NCI-H2196 treated with DMSO at 0.1 percent for 48 hours (cell line): ENCODE data around the gene AKAP12.
"Not testable (repeated sequence)": the region's sequence is repeated elsewhere in the genome, so short reads cannot be mapped to it uniquely, and the experiment has no call there.

Experiments
- DNase-seq: peaks from one replicate; lab custom pipeline; 2025; ENCODE audit not compliant: unreplicated experiment; lab: John Stamatoyannopoulos, UW

The AKAP12 gene

DNA sequence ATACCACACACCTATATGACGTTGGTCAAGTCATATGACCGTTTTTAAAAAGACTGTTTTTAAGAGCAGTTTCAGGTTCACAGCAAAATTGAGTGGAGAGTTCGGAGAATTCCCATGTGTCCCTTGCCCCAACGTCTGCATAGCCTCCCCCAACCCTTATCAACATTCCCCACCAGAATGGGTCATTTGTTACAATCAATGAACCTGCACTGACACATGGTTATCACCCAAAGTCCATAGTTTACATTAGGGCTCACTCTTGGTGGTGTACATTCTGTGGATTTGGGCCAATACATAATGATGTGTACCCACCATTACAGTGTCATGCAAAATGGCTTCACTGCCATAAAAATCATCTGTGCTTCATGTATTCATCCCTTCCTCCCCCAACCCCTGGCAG, 99.6 kb downstream of the AKAP12 start:
- DNase-seq: no peak

DNA sequence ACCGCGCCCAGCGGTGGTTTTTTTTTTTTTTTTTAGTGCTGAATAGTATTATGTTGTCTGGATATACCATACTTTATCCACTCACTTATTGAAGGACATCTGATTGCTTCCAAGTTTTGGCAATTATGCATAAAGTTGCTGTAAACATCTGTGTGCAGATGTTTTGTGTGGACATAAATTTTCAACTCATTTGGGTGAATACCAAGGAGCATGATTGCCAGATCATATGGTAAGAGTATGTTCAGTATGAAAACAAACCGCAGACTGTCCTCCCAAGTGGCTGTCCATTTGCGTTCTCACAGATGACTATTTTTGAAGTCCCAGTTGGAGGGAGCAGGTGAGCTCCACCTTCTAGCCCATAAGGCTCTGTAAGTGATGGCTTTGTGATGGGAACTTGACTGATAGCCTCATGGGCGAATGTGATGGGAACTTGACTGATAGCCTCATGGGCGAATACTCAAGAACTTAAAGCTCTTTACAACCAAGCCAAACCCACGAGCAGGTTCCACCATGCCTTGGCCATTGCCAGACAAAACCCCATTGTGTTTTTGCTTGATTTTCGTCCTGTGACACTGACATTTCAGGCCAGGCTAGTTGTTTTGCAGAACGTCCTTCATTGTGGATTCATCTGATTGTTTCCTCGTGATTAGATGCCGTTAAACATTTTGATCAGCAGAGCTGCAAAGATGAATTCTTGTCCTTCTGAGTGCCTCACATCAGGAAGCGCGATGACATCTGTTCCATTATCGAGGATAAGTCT, 100.6 kb downstream of the AKAP12 start:
- DNase-seq: no peak

DNA sequence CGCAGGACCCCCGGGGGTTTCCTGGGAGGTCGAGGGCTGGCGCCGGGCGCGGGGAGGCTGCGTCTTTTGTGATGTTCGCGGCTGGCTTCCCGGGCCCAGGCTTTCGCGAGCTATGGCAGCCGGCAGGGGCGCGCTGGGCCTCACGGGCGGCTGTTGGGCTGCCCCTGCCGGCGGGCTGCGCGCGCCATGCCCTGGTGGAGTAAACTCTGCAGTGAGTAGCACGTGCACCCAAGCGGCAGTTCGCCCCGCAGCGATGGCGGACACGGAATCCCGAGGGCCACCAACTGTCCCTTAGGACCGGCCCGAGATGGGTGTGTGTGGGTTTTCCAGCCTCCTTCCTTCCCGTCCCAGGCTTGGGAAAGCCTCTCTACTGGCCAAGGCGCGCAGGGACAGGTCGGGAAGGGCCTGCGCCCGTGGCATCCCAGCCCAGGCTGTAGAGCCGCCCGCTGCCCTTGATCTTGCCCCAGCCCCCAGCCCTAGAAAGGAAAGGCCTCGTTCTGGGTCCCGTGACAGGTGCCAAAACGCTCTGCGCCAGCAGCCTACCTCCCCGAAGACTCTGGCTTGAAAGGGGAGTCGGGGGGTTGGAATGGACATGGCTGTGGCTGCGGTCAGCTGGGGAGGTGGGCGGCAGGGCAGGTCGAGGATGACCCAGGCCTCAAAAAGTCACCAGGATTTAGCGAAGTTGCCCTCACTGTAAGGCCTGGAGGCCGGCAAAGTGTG, 101.9 kb downstream of the AKAP12 start:
- DNase-seq: no peak

DNA sequence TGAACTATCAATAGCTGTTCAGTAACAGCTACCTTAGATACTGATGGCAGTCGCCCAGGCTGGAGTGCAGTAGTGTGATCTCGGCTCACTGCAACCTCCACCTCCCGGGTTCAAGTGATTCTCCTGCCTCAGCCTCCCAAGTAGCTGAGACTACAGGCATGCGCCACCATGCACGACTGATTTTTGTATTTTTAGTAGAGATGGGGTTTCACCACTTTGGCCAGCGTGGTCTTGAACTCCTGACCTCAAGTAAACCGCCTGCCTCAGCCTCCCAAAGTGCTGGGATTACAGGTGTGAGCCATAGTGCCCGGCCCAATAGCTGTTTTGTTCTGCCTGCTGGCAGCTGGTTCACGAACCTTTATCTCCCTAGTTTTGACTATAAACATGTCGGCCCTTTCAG, 103.0 kb downstream of the AKAP12 start:
- not testable (repeated sequence) for DNase-seq

- peak; percentile 100 for DNase-seq
These were observed 110.0 kb downstream of the AKAP12 start for GRCh38 chr6:151349651-151350270.

- no peak for DNase-seq
These were observed 110.8 kb downstream of the AKAP12 start for GRCh38 chr6:151350442-151351145.

- no peak for DNase-seq
These were observed 111.5 kb downstream of the AKAP12 start for GRCh38 chr6:151351146-151351700.

DNA sequence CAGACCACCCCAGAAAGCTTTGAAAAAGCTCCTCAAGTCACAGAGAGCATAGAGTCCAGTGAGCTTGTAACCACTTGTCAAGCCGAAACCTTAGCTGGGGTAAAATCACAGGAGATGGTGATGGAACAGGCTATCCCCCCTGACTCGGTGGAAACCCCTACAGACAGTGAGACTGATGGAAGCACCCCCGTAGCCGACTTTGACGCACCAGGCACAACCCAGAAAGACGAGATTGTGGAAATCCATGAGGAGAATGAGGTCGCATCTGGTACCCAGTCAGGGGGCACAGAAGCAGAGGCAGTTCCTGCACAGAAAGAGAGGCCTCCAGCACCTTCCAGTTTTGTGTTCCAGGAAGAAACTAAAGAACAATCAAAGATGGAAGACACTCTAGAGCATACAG, 112.0 kb downstream of the AKAP12 start:
- DNase-seq: no peak

DNA sequence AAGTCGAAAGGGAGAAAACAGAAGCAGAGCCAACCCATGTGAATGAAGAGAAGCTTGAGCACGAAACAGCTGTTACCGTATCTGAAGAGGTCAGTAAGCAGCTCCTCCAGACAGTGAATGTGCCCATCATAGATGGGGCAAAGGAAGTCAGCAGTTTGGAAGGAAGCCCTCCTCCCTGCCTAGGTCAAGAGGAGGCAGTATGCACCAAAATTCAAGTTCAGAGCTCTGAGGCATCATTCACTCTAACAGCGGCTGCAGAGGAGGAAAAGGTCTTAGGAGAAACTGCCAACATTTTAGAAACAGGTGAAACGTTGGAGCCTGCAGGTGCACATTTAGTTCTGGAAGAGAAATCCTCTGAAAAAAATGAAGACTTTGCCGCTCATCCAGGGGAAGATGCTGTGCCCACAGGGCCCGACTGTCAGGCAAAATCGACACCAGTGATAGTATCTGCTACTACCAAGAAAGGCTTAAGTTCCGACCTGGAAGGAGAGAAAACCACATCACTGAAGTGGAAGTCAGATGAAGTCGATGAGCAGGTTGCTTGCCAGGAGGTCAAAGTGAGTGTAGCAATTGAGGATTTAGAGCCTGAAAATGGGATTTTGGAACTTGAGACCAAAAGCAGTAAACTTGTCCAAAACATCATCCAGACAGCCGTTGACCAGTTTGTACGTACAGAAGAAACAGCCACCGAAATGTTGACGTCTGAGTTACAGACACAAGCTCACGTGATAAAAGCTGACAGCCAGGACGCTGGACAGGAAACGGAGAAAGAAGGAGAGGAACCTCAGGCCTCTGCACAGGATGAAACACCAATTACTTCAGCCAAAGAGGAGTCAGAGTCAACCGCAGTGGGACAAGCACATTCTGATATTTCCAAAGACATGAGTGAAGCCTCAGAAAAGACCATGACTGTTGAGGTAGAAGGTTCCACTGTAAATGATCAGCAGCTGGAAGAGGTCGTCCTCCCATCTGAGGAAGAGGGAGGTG, 112.9 kb downstream of the AKAP12 start:
- no peak for DNase-seq

- no peak for DNase-seq
These were observed 114.0 kb downstream of the AKAP12 start for GRCh38 chr6:151353795-151354194.

DNA sequence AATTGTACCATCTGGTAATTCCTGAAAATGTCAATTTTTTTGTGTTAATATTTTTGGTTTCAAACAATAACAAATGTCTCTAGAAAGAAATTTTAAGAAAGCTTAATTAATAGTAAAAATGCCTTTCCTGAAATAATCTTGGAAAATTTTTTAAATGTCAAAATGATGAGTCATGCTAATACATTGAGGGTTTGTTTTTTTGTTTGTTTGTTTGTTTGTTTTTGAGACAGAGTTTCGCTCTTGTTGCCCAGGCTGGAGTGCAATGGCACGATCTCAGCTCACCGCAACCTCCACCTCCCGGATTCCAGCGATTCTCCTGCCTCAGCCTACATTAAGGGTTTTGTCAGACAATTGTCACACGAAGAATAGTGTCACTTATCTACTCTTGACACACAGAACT, 117.2 kb downstream of the AKAP12 start:
- DNase-seq: not testable (repeated sequence)

DNA sequence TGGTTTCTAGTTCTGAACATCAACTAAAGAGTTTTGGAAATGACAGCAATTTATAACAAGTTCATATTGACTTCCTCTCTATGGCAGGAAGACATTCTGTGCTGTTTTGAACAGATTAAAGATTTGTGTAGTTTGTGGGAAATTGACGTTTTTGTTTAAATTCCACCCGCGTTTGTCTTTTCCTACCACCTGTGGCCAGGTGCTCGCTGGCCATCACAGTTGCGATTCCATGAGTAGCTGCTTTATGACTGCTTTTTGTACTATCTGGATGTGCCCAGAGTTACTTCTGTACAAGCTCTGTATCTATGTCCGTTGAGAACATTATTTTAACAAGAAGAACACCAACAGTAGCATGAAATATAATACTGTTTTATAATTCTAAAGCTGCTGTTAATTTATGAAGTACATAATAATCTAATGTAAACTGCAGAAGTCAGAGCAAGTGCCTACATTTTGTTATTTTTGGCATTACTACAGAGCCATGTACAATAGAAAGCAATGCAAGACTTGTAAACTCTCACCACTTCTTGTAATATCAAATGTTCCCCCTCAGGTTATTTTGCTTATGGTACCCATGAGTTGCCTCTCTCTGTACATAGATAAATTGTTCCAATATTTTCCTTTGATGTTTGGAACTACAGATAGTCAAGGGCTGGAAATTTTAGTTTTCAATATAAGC, 118.1 kb downstream of the AKAP12 start:
- DNase-seq: no peak

- no peak for DNase-seq
These were observed 118.7 kb downstream of the AKAP12 start for GRCh38 chr6:151358475-151358874.

DNA sequence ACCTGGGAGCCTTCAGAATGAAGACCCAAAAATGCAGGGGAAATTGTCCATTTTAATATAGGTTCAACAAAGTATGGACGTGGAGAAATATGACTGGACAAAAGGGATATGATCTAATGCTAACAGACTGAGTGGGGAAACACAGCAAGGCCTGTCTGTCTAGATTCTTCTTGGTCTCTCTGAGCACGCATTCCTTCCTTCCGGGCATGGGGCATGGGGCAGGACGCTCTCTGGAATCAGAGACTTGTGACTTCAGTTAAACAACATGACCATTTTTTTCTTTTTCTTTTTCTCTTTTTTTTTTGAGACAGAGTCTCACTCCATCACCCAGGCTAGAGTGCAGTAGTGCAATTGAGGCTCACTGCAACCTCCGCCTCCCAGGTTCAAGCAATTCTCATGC, 119.7 kb downstream of the AKAP12 start:
- DNase-seq: no peak

DNA sequence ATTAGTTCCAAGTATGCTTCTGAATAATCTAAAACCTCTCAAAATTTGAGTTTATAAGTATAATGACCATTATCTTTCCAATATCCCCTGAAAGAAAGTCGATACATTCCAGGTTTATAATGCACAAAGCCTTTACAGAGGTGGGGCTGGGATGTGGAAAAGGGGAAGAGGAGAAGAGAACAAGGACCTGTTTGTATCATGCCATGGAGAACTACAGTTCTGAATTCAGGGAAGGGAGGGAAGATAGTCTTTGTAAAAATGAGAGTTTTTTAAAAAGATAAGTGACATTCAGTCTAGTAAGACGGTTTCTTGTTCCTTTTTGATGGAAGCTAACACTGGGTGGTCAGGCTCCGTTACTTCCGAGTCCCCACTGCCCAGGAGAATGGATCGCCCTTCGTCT, 125.5 kb downstream of the AKAP12 start:
- DNase-seq: no peak

GRCh38 chr6:151370509-151371078, 130.8 kb downstream of the AKAP12 start:
- no peak for DNase-seq

DNA sequence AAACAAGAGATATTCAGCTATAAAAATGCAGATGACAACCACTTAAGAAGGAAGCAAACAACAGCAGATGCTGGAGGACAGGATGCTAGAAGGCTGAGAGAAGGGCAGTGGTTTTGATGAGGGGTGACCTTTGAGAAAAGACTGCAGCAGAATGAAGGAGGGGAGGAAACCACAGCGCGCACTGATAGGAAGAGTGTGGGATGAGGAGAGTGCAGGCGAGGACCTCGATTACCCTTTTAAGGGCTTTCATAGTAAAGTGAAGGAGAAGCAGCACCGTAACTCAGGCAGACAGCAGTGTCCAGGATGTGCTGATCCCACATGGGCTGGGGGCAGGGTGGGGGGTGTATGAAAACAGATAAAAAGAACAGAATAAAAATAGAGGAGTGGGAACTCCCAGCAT, 132.4 kb downstream of the AKAP12 start:
- no peak for DNase-seq

DNA sequence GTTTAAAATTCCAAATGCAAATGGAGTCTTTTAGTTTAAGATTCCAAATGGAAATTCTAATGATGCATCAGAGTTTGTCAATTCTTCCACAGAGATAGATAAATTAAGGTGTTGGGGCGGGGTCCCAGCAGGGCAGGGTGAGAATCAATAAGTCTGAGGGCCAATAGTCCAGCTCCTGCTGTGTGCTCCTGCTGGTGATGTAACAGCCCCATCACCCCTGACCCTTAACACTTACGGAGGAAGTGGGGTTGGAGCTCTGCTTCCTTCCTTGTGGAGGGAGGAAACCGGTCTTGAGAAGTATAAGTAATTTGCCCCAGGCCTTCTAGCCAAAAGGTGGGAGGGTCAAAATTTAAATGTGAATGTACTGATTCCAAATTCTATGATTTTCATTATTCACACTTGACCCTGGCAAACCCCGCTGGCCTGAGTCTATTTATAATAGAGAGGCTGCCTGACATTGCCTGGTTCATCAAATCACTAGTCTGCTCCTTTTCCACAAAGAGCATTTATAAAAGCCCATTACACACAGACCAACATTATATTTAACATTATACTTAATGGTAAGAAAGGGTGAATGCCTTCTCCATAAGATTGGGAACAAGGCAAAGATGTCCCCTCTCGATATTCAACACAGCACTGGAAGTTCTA, 134.4 kb downstream of the AKAP12 start:
- DNase-seq: no peak

- no peak for DNase-seq
These were observed 136.1 kb downstream of the AKAP12 start for GRCh38 chr6:151375833-151376232.
